WTC11 (cell line): ENCODE measurements around the gene SND1.

ENCODE experiments used
- CTCF ChIP-seq: fragments of 200-600 bp; IDR thresholded peaks from 2 replicates; pipeline ENCODE4 v1.8.0; 2022; ENCODE audit warnings: antibody characterized with exemption
- ELF4 ChIP-seq: sonication (generic); formaldehyde crosslinking; IDR thresholded peaks from 2 replicates; pipeline ENCODE4 v1.8.1; 2022; ENCODE audit warnings: low read depth, mild to moderate bottlenecking, moderate library complexity, missing genetic modification reagents
- HMGXB4 ChIP-seq: sonication (generic); formaldehyde crosslinking; IDR thresholded peaks from 2 replicates; pipeline ENCODE4 v1.8.1; 2023; ENCODE audit warnings: mild to moderate bottlenecking, moderate library complexity, missing genetic modification reagents
- JUN ChIP-seq: sonication (generic); formaldehyde crosslinking; IDR thresholded peaks from 2 replicates; pipeline ENCODE4 v1.8.0; 2023; ENCODE audit warnings: mild to moderate bottlenecking, missing genetic modification reagents
- KAT7 ChIP-seq: sonication (generic); formaldehyde crosslinking; IDR thresholded peaks from 2 replicates; pipeline ENCODE4 v1.8.1; 2023; ENCODE audit warnings: missing genetic modification reagents, mild to moderate bottlenecking, borderline replicate concordance
- NFYB ChIP-seq: sonication (generic); formaldehyde crosslinking; conservative IDR thresholded peaks from 2 replicates; pipeline ENCODE4 v1.8.0; 2022; ENCODE audit warnings: low read depth, missing genetic modification reagents
- NR2C2 ChIP-seq: sonication (generic); formaldehyde crosslinking; IDR thresholded peaks from 2 replicates; pipeline ENCODE4 v1.8.0; 2022; ENCODE audit warnings: mild to moderate bottlenecking, missing genetic modification reagents
- TEAD4 ChIP-seq: sonication (generic); formaldehyde crosslinking; IDR thresholded peaks from 2 replicates; pipeline ENCODE4 v1.8.0; 2022; ENCODE audit warnings: mild to moderate bottlenecking, missing genetic modification reagents
- ZBTB43 ChIP-seq: sonication (generic); formaldehyde crosslinking; IDR thresholded peaks from 2 replicates; pipeline ENCODE4 v1.8.1; 2023; ENCODE audit warnings: mild to moderate bottlenecking, missing genetic modification reagents
- ZNF263 ChIP-seq: sonication (generic); formaldehyde crosslinking; IDR thresholded peaks from 2 replicates; pipeline ENCODE4 v1.8.1; 2022; ENCODE audit warnings: low read depth, mild to moderate bottlenecking, moderate library complexity, missing genetic modification reagents

- TF ChIP-seq NR2C2 (CRISPR knock-in tag) (no peak), CTCF (no peak), JUN (CRISPR knock-in tag) (no peak), ZBTB43 (no peak; the same call in 1 of the 2 replicates), TEAD4 (no peak), ELF4 (CRISPR knock-in tag) (no peak), KAT7 (no peak), HMGXB4 (CRISPR knock-in tag) (peak; percentile 78; the same call in 1 of the 2 replicates), ZNF263 (CRISPR knock-in tag) (no peak), NFYB (peak; percentile 89)
These were observed at the start of gene SND1 for GRCh38 chr7:127651556-127652332.
